IPS DF 6.9 (cell line): ENCODE measurements around the gene BRK1.
"Not testable (repeated sequence)": the region's sequence is repeated elsewhere in the genome, so short reads cannot be mapped to it uniquely, and the experiment has no call there.

Experiments used
- DNase-seq: peaks from one replicate; pipeline ENCODE4 v3.0.0-alpha.2; 2013; ENCODE audit warnings: low read depth, low spot score
- H3K27ac ChIP-seq: one replicate; pipeline ENCODE4 v1.5.1; 2013; ENCODE audit warnings: low read length, control low read depth
- H3K27me3 ChIP-seq: 2 replicates; pipeline ENCODE4 v1.6.1; 2013; ENCODE audit warnings: mild to moderate bottlenecking, low read length; ENCODE audit not compliant: control insufficient read depth, insufficient read depth
- H3K36me3 ChIP-seq: 2 replicates; pipeline ENCODE4 v1.6.1; 2013; ENCODE audit warnings: low read length; ENCODE audit not compliant: control insufficient read depth, insufficient read depth
- H3K4me1 ChIP-seq: 2 replicates; pipeline ENCODE4 v1.6.1; 2013; ENCODE audit warnings: low read length; ENCODE audit not compliant: control insufficient read depth, insufficient read depth
- H3K4me3 ChIP-seq: 2 replicates; pipeline ENCODE4 v1.5.1; 2013; ENCODE audit warnings: mild to moderate bottlenecking, low read length
- H3K9me3 ChIP-seq: 2 replicates; pipeline ENCODE4 v1.6.1; 2013; ENCODE audit warnings: low read length, inconsistent platforms; ENCODE audit not compliant: control insufficient read depth, insufficient read depth
- WGBS: extraction: QIAGEN DNeasy Blood & Tissue Kit; methylation state at CpG from one replicate; pipeline ENCODE4 v1.1.7; 2013; ENCODE audit warnings: mixed read lengths, missing lambda C conversion rate; ENCODE audit not compliant: insufficient read length, insufficient coverage; 5-methylcytosine and 5-hydroxymethylcytosine counted together

BRK1 gene

GRCh38 chr3:10160925-10161324, 45.5 kb downstream of the BRK1 start:
- no peaks in the 10 kb centered on the region for H3K27me3 ChIP-seq
- 0 out of 2 replicates have a peak, but pooled peaks cover 1% of the 10 kb centered on the region for H3K4me1 ChIP-seq
- DNase-seq, result no peak
- WGBS, result no CpG with 5 or more reads among the region's 6 CpGs
- no peak overlapping the region for H3K27ac ChIP-seq
- H3K4me3 ChIP-seq, result no peak overlapping the region
- peaks cover 2% of the 10 kb centered on the region; the same call in 1 of the 2 replicates for H3K36me3 ChIP-seq
- no peaks in the 10 kb centered on the region for H3K9me3 ChIP-seq

- no peak for DNase-seq
- WGBS, result no CpG with 5 or more reads among the region's 6 CpGs
- Histone ChIP-seq H3K9me3 (no peaks in the 10 kb centered on the region), H3K27me3 (no peaks in the 10 kb centered on the region), H3K27ac (no peak overlapping the region), H3K36me3 (peaks cover 2% of the 10 kb centered on the region; the same call in 1 of the 2 replicates), H3K4me3 (no peak overlapping the region), H3K4me1 (0 out of 2 replicates have a peak, but pooled peaks cover 1% of the 10 kb centered on the region)
Observed at GRCh38 chr3:10162185-10162584, 46.7 kb downstream of the BRK1 start.

- not testable (repeated sequence) for H3K27ac ChIP-seq, H3K4me1 ChIP-seq, H3K9me3 ChIP-seq, H3K36me3 ChIP-seq, DNase-seq, H3K4me3 ChIP-seq, H3K27me3 ChIP-seq
- no CpG with 5 or more reads among the region's 12 CpGs for WGBS
Observed at GRCh38 chr3:10164201-10164545, 48.7 kb downstream of the BRK1 start.

GRCh38 chr3:10164546-10165393, 49.3 kb downstream of the BRK1 start, which contains the start of gene IRAK2:
Gene IRAK2, plus strand, starts transcription at chr3:10164919. Its CDS starts 36 bp downstream, at chr3:10164955.
- H3K27ac ChIP-seq, result no peak within 1 kb of the TSS
- peaks cover 2% of the 10 kb centered on the region; the same call in 1 of the 2 replicates for H3K36me3 ChIP-seq
- H3K9me3 ChIP-seq, result no peaks in the 10 kb centered on the region
- H3K27me3 ChIP-seq, result no peaks in the 10 kb centered on the region
- no peak for DNase-seq
- H3K4me3 ChIP-seq, result peak within 1 kb of the TSS; percentile 71
- 0 out of 2 replicates have a peak, but pooled peaks cover 1% of the 10 kb centered on the region for H3K4me1 ChIP-seq
- WGBS, result no CpG with 5 or more reads among the region's 76 CpGs

- no CpG with 5 or more reads among the region's 5 CpGs for WGBS
- H3K27me3 ChIP-seq, result no peaks in the 10 kb centered on the region
- no peaks in the 10 kb centered on the region for H3K9me3 ChIP-seq
- H3K36me3 ChIP-seq, result peaks cover 2% of the 10 kb centered on the region; the same call in 1 of the 2 replicates
- DNase-seq, result no peak
- H3K4me1 ChIP-seq, result peaks cover 1% of the 10 kb centered on the region; the same call in 1 of the 2 replicates
- no peak overlapping the region for H3K27ac ChIP-seq
- H3K4me3 ChIP-seq, result no peak overlapping the region
Observed at GRCh38 chr3:10166213-10166604, 50.7 kb downstream of the BRK1 start.

- H3K36me3 ChIP-seq, result peaks cover 2% of the 10 kb centered on the region; the same call in 1 of the 2 replicates
- WGBS, result no CpG with 5 or more reads among the region's 8 CpGs
- H3K4me3 ChIP-seq, result no peak overlapping the region
- no peak overlapping the region for H3K27ac ChIP-seq
- peaks cover 1% of the 10 kb centered on the region; the same call in 1 of the 2 replicates for H3K4me1 ChIP-seq
- DNase-seq, result no peak
- H3K9me3 ChIP-seq, result no peaks in the 10 kb centered on the region
- no peaks in the 10 kb centered on the region for H3K27me3 ChIP-seq
Observed at GRCh38 chr3:10169000-10169496, 53.6 kb downstream of the BRK1 start.

GRCh38 chr3:10170915-10171478, 55.5 kb downstream of the BRK1 start:
- no peaks in the 10 kb centered on the region for H3K36me3 ChIP-seq
- no peak for DNase-seq
- no peaks in the 10 kb centered on the region for H3K9me3 ChIP-seq
- no peaks in the 10 kb centered on the region; the same call in 1 of the 2 replicates for H3K4me1 ChIP-seq
- WGBS, result no CpG with 5 or more reads among the region's 13 CpGs
- H3K27ac ChIP-seq, result no peak overlapping the region
- no peaks in the 10 kb centered on the region for H3K27me3 ChIP-seq
- no peak overlapping the region for H3K4me3 ChIP-seq

GRCh38 chr3:10173095-10173925, 57.8 kb downstream of the BRK1 start:
- no CpG with 5 or more reads among the region's 10 CpGs for whole genome bisulfite sequencing
- H3K4me3 ChIP-seq, result no peak overlapping the region
- DNase-seq, result no peak
- H3K36me3 ChIP-seq, result no peaks in the 10 kb centered on the region
- no peaks in the 10 kb centered on the region; the same call in 1 of the 2 replicates for H3K4me1 ChIP-seq
- no peaks in the 10 kb centered on the region for H3K9me3 ChIP-seq
- H3K27me3 ChIP-seq, result no peaks in the 10 kb centered on the region
- no peak overlapping the region for H3K27ac ChIP-seq

GRCh38 chr3:10173926-10174435, 58.5 kb downstream of the BRK1 start:
- no peaks in the 10 kb centered on the region; the same call in 1 of the 2 replicates for H3K4me1 ChIP-seq
- no peaks in the 10 kb centered on the region for H3K27me3 ChIP-seq
- WGBS, result no CpG with 5 or more reads among the region's 6 CpGs
- no peak overlapping the region for H3K4me3 ChIP-seq
- no peak overlapping the region for H3K27ac ChIP-seq
- H3K9me3 ChIP-seq, result no peaks in the 10 kb centered on the region
- H3K36me3 ChIP-seq, result no peaks in the 10 kb centered on the region
- no peak for DNase-seq

- not testable (repeated sequence) for H3K4me1 ChIP-seq, H3K27ac ChIP-seq, H3K4me3 ChIP-seq, H3K9me3 ChIP-seq, H3K36me3 ChIP-seq, DNase-seq, H3K27me3 ChIP-seq
- WGBS, result no CpG with 5 or more reads among the region's 7 CpGs
Observed at GRCh38 chr3:10175334-10175733, 59.9 kb downstream of the BRK1 start.
